Tibial artery (tissue), 4 donors: ENCODE results near the gene SPDYE16.
A peak's percentile ranks its signal among the peaks of the same experiment; 100 is the strongest.
"Not testable (repeated sequence)": the region's sequence is repeated elsewhere in the genome, so short reads cannot be mapped to it uniquely, and the experiment has no call there.

Experiments used
- DNase-seq, 2 donors: peaks; one replicate each; pipeline ENCODE4 v3.0.0-alpha.2; 2019
- H3K27ac ChIP-seq, 2 donors: fragments of 200-600 bp; sonication (generic) in 1 of 2; 1 replicate in 1 of 2; 2 replicates in 1 of 2; pipeline ENCODE4 v1.5.1; 2018 to 2019; ENCODE audit warnings: mild to moderate bottlenecking in 1 of 2
- H3K27me3 ChIP-seq, 2 donors: fragments of 200-600 bp; sonication (generic) in 1 of 2; one replicate each; pipeline versions ENCODE4 v1.5.1 to v1.6.0; 2016 to 2019
- H3K36me3 ChIP-seq, 3 donors: fragments of 200-600 bp; sonication (generic) in 2 of 3; one replicate each; pipeline ENCODE4 v1.5.1; 2016 to 2019; ENCODE audit warnings: mild to moderate bottlenecking in 2 of 3
- H3K4me1 ChIP-seq, 4 donors: fragments of 200-600 bp; sonication (generic) in 2 of 4; 1 replicate in 3 of 4; 2 replicates in 1 of 4; pipeline ENCODE4 v1.5.1; 2016 to 2019
- H3K4me3 ChIP-seq, 2 donors: fragments of 200-600 bp; sonication (generic) in 1 of 2; 1 replicate in 1 of 2; 2 replicates in 1 of 2; pipeline ENCODE4 v1.5.1; 2018 to 2019; ENCODE audit warnings: mild to moderate bottlenecking in 2 of 2
- H3K9me3 ChIP-seq, 3 donors: fragments of 200-600 bp; sonication (generic) in 1 of 3; one replicate each; pipeline ENCODE4 v1.5.1; 2016 to 2019
- intact Hi-C: fragments of 100-400 bp; cut with DNase I; formaldehyde crosslinking; loops from one replicate; pipeline ENCODE4 v1.15.0; 2023; ENCODE audit warnings: low total_unique reads

Gene SPDYE16

GRCh38 chr7:76568742-76569141 lies 25.6 kb upstream of the SPDYE16 start:
- intact Hi-C loops, H3K4me1 ChIP-seq: not testable (repeated sequence)

GRCh38 chr7:76567753-76568152 lies 24.7 kb upstream of the SPDYE16 start:
- H3K9me3 ChIP-seq, H3K4me1 ChIP-seq, H3K4me3 ChIP-seq, intact Hi-C loops, DNase-seq, H3K27ac ChIP-seq, H3K27me3 ChIP-seq, H3K36me3 ChIP-seq: not testable (repeated sequence)

More at GRCh38 chr7:76568742-76569141, 25.6 kb upstream of the SPDYE16 start:
- H3K27ac ChIP-seq, H3K27me3 ChIP-seq, DNase-seq, H3K4me3 ChIP-seq, H3K36me3 ChIP-seq, H3K9me3 ChIP-seq: not testable (repeated sequence)

GRCh38 chr7:76567311-76567710 lies 24.2 kb upstream of the SPDYE16 start:
- H3K4me1 ChIP-seq, H3K27me3 ChIP-seq, intact Hi-C loops, H3K36me3 ChIP-seq, DNase-seq, H3K27ac ChIP-seq, H3K4me3 ChIP-seq, H3K9me3 ChIP-seq: not testable (repeated sequence)

- H3K27me3 ChIP-seq, H3K4me3 ChIP-seq, H3K9me3 ChIP-seq, DNase-seq, H3K27ac ChIP-seq, H3K4me1 ChIP-seq, H3K36me3 ChIP-seq, intact Hi-C loops: not testable (repeated sequence)
Measured at GRCh38 chr7:76565001-76565400, 21.9 kb upstream of the SPDYE16 start.

- H3K4me1 ChIP-seq, H3K4me3 ChIP-seq, intact Hi-C loops, H3K27me3 ChIP-seq, DNase-seq, H3K9me3 ChIP-seq, H3K27ac ChIP-seq, H3K36me3 ChIP-seq: not testable (repeated sequence)
Measured at GRCh38 chr7:76561342-76561741, 18.2 kb upstream of the SPDYE16 start.

- H3K36me3 ChIP-seq, intact Hi-C loops, H3K4me1 ChIP-seq, H3K4me3 ChIP-seq, DNase-seq, H3K27ac ChIP-seq, H3K9me3 ChIP-seq, H3K27me3 ChIP-seq: not testable (repeated sequence)
Measured at GRCh38 chr7:76560157-76560556, 17.1 kb upstream of the SPDYE16 start.

- H3K4me1 ChIP-seq, DNase-seq, H3K27me3 ChIP-seq, H3K27ac ChIP-seq, H3K4me3 ChIP-seq, intact Hi-C loops, H3K36me3 ChIP-seq, H3K9me3 ChIP-seq: not testable (repeated sequence)
Measured at GRCh38 chr7:76559685-76560084, 16.6 kb upstream of the SPDYE16 start.

- DNase-seq, H3K36me3 ChIP-seq, H3K27ac ChIP-seq, H3K9me3 ChIP-seq, H3K27me3 ChIP-seq, H3K4me3 ChIP-seq, H3K4me1 ChIP-seq, intact Hi-C loops: not testable (repeated sequence)
Measured at GRCh38 chr7:76551992-76552391, 8.9 kb upstream of the SPDYE16 start.

- H3K4me3 ChIP-seq: peak overlapping the region; percentile 79 to 95
- DNase-seq, H3K36me3 ChIP-seq, intact Hi-C loops, H3K4me1 ChIP-seq, H3K27me3 ChIP-seq, H3K9me3 ChIP-seq: not testable (repeated sequence)
- peak overlapping the region; percentile 91 to 97 for H3K27ac ChIP-seq
Measured at GRCh38 chr7:76549855-76550248, 6.8 kb upstream of the SPDYE16 start.

GRCh38 chr7:76549025-76549854 lies 6.1 kb upstream of the SPDYE16 start:
- H3K36me3 ChIP-seq, H3K9me3 ChIP-seq, H3K4me1 ChIP-seq, H3K27me3 ChIP-seq, intact Hi-C loops: not testable (repeated sequence)
- Histone ChIP-seq H3K27ac (peak overlapping the region; percentile 91 to 97), H3K4me3 (peak overlapping the region; percentile 79 to 95)
- DNase-seq: peak; percentile 92 to 95

- H3K4me1 ChIP-seq, H3K27ac ChIP-seq, H3K9me3 ChIP-seq, H3K4me3 ChIP-seq, H3K36me3 ChIP-seq, intact Hi-C loops, DNase-seq, H3K27me3 ChIP-seq: not testable (repeated sequence)
Measured at GRCh38 chr7:76531643-76532042, 11.5 kb downstream of the SPDYE16 start.

GRCh38 chr7:76526183-76526582 lies 16.9 kb downstream of the SPDYE16 start:
- H3K27me3 ChIP-seq, intact Hi-C loops, H3K27ac ChIP-seq, H3K36me3 ChIP-seq, H3K4me3 ChIP-seq, H3K9me3 ChIP-seq, DNase-seq, H3K4me1 ChIP-seq: not testable (repeated sequence)

- H3K4me3 ChIP-seq, intact Hi-C loops, DNase-seq, H3K4me1 ChIP-seq, H3K27ac ChIP-seq, H3K36me3 ChIP-seq, H3K9me3 ChIP-seq: not testable (repeated sequence)
- H3K27me3 ChIP-seq: peaks cover 0 to 18% of the 10 kb centered on the region in 2 donors
Measured at GRCh38 chr7:76516932-76517331, 26.2 kb downstream of the SPDYE16 start.
